ENCODE results near the gene FAM221A.

Gene FAM221A

GRCh38 chr7:23679898-23680413 lies at the start of gene FAM221A:
Gene FAM221A, plus strand, starts transcription at chr7:23680199. Its CDS starts 20 bp downstream, at chr7:23680219.
- no peaks in the 10 kb centered on the region for H3K9me3 ChIP-seq (ENCODE audit: control insufficient read depth in 1 of 2, low read length in 2 of 2)
- H3K27me3 ChIP-seq (ENCODE audit: control insufficient read depth in 1 of 2, insufficient read depth in 2 of 2, low read length in 2 of 2): no peaks in the 10 kb centered on the region
- H3K4me1 ChIP-seq (ENCODE audit: control insufficient read depth in 1 of 2, insufficient read depth in 2 of 2, low read length in 2 of 2): peaks cover 0 to 4% of the 10 kb centered on the region in 2 donors
- H3K4me3 ChIP-seq (ENCODE audit: low read depth in 1 of 2, low read length in 2 of 2): peak within 1 kb of the TSS; percentile 83 to 92
- peak within 1 kb of the TSS; percentile 78 to 81 for H3K9ac ChIP-seq (ENCODE audit: low read depth in 1 of 2, low read length in 2 of 2)
- no peaks in the 10 kb centered on the region for H3K36me3 ChIP-seq (ENCODE audit: control insufficient read depth in 1 of 2, insufficient read depth in 2 of 2, low read length in 2 of 2)
- peak within 1 kb of the TSS; percentile 82 for H3K27ac ChIP-seq (ENCODE audit: low read depth, low read length)

GRCh38 chr7:23633417-23633816 lies 46.6 kb upstream of the FAM221A start:
- no peak overlapping the region for H3K4me3 ChIP-seq (ENCODE audit: low read depth in 1 of 2, low read length in 2 of 2)
- no peak overlapping the region for H3K9ac ChIP-seq (ENCODE audit: low read depth in 1 of 2, low read length in 2 of 2)
- H3K36me3 ChIP-seq (ENCODE audit: control insufficient read depth in 1 of 2, insufficient read depth in 2 of 2, low read length in 2 of 2): peaks cover 0 to 4% of the 10 kb centered on the region in 2 donors
- no peaks in the 10 kb centered on the region for H3K9me3 ChIP-seq (ENCODE audit: control insufficient read depth in 1 of 2, low read length in 2 of 2)
- H3K27me3 ChIP-seq (ENCODE audit: control insufficient read depth in 1 of 2, insufficient read depth in 2 of 2, low read length in 2 of 2): no peaks in the 10 kb centered on the region
- no peak overlapping the region for H3K27ac ChIP-seq (ENCODE audit: low read depth, low read length)
- no peaks in the 10 kb centered on the region for H3K4me1 ChIP-seq (ENCODE audit: control insufficient read depth in 1 of 2, insufficient read depth in 2 of 2, low read length in 2 of 2)

- H3K9me3 ChIP-seq (ENCODE audit: control insufficient read depth in 1 of 2, low read length in 2 of 2): no peaks in the 10 kb centered on the region
- H3K4me1 ChIP-seq (ENCODE audit: control insufficient read depth in 1 of 2, insufficient read depth in 2 of 2, low read length in 2 of 2): no peaks in the 10 kb centered on the region
- H3K9ac ChIP-seq (ENCODE audit: low read depth in 1 of 2, low read length in 2 of 2): no peak overlapping the region
- H3K4me3 ChIP-seq (ENCODE audit: low read depth in 1 of 2, low read length in 2 of 2): no peak overlapping the region
- H3K36me3 ChIP-seq (ENCODE audit: control insufficient read depth in 1 of 2, insufficient read depth in 2 of 2, low read length in 2 of 2): no peaks in the 10 kb centered on the region
- no peaks in the 10 kb centered on the region for H3K27me3 ChIP-seq (ENCODE audit: control insufficient read depth in 1 of 2, insufficient read depth in 2 of 2, low read length in 2 of 2)
- no peak overlapping the region for H3K27ac ChIP-seq (ENCODE audit: low read depth, low read length)
Measured at GRCh38 chr7:23645822-23646221, 34.2 kb upstream of the FAM221A start.

- H3K4me1 ChIP-seq (ENCODE audit: control insufficient read depth in 1 of 2, insufficient read depth in 2 of 2, low read length in 2 of 2): no peaks in the 10 kb centered on the region
- H3K4me3 ChIP-seq (ENCODE audit: low read depth in 1 of 2, low read length in 2 of 2): no peak overlapping the region
- H3K27me3 ChIP-seq (ENCODE audit: control insufficient read depth in 1 of 2, insufficient read depth in 2 of 2, low read length in 2 of 2): no peaks in the 10 kb centered on the region
- no peak overlapping the region for H3K27ac ChIP-seq (ENCODE audit: low read depth, low read length)
- peaks cover 13 to 14% of the 10 kb centered on the region in 2 donors for H3K9me3 ChIP-seq (ENCODE audit: control insufficient read depth in 1 of 2, low read length in 2 of 2)
- H3K9ac ChIP-seq (ENCODE audit: low read depth in 1 of 2, low read length in 2 of 2): no peak overlapping the region
- H3K36me3 ChIP-seq (ENCODE audit: control insufficient read depth in 1 of 2, insufficient read depth in 2 of 2, low read length in 2 of 2): no peaks in the 10 kb centered on the region
Measured at GRCh38 chr7:23653942-23654341, 26.1 kb upstream of the FAM221A start.

GRCh38 chr7:23654508-23654907 lies 25.5 kb upstream of the FAM221A start:
- H3K4me3 ChIP-seq (ENCODE audit: low read depth in 1 of 2, low read length in 2 of 2): no peak overlapping the region
- peaks cover 15 to 16% of the 10 kb centered on the region in 2 donors for H3K9me3 ChIP-seq (ENCODE audit: control insufficient read depth in 1 of 2, low read length in 2 of 2)
- no peak overlapping the region for H3K27ac ChIP-seq (ENCODE audit: low read depth, low read length)
- H3K27me3 ChIP-seq (ENCODE audit: control insufficient read depth in 1 of 2, insufficient read depth in 2 of 2, low read length in 2 of 2): no peaks in the 10 kb centered on the region
- no peaks in the 10 kb centered on the region for H3K36me3 ChIP-seq (ENCODE audit: control insufficient read depth in 1 of 2, insufficient read depth in 2 of 2, low read length in 2 of 2)
- no peaks in the 10 kb centered on the region for H3K4me1 ChIP-seq (ENCODE audit: control insufficient read depth in 1 of 2, insufficient read depth in 2 of 2, low read length in 2 of 2)
- H3K9ac ChIP-seq (ENCODE audit: low read depth in 1 of 2, low read length in 2 of 2): no peak overlapping the region

- H3K36me3 ChIP-seq (ENCODE audit: control insufficient read depth in 1 of 2, insufficient read depth in 2 of 2, low read length in 2 of 2): no peaks in the 10 kb centered on the region
- no peaks in the 10 kb centered on the region for H3K27me3 ChIP-seq (ENCODE audit: control insufficient read depth in 1 of 2, insufficient read depth in 2 of 2, low read length in 2 of 2)
- no peaks in the 10 kb centered on the region for H3K4me1 ChIP-seq (ENCODE audit: control insufficient read depth in 1 of 2, insufficient read depth in 2 of 2, low read length in 2 of 2)
- H3K9ac ChIP-seq (ENCODE audit: low read depth in 1 of 2, low read length in 2 of 2): no peak overlapping the region
- no peak overlapping the region for H3K4me3 ChIP-seq (ENCODE audit: low read depth in 1 of 2, low read length in 2 of 2)
- H3K9me3 ChIP-seq (ENCODE audit: control insufficient read depth in 1 of 2, low read length in 2 of 2): peaks cover 15 to 16% of the 10 kb centered on the region in 2 donors
- H3K27ac ChIP-seq (ENCODE audit: low read depth, low read length): no peak overlapping the region
Measured at GRCh38 chr7:23655433-23655832, 24.6 kb upstream of the FAM221A start.

GRCh38 chr7:23658831-23659427 lies 21.1 kb upstream of the FAM221A start:
- no peaks in the 10 kb centered on the region for H3K36me3 ChIP-seq (ENCODE audit: control insufficient read depth in 1 of 2, insufficient read depth in 2 of 2, low read length in 2 of 2)
- H3K9ac ChIP-seq (ENCODE audit: low read depth in 1 of 2, low read length in 2 of 2): no peak overlapping the region
- H3K4me1 ChIP-seq (ENCODE audit: control insufficient read depth in 1 of 2, insufficient read depth in 2 of 2, low read length in 2 of 2): no peaks in the 10 kb centered on the region
- no peaks in the 10 kb centered on the region for H3K27me3 ChIP-seq (ENCODE audit: control insufficient read depth in 1 of 2, insufficient read depth in 2 of 2, low read length in 2 of 2)
- H3K9me3 ChIP-seq (ENCODE audit: control insufficient read depth in 1 of 2, low read length in 2 of 2): peaks cover 10 to 12% of the 10 kb centered on the region in 2 donors
- H3K4me3 ChIP-seq (ENCODE audit: low read depth in 1 of 2, low read length in 2 of 2): no peak overlapping the region
- no peak overlapping the region for H3K27ac ChIP-seq (ENCODE audit: low read depth, low read length)

- no peak overlapping the region for H3K27ac ChIP-seq (ENCODE audit: low read depth, low read length)
- no peaks in the 10 kb centered on the region for H3K4me1 ChIP-seq (ENCODE audit: control insufficient read depth in 1 of 2, insufficient read depth in 2 of 2, low read length in 2 of 2)
- no peak overlapping the region for H3K4me3 ChIP-seq (ENCODE audit: low read depth in 1 of 2, low read length in 2 of 2)
- H3K36me3 ChIP-seq (ENCODE audit: control insufficient read depth in 1 of 2, insufficient read depth in 2 of 2, low read length in 2 of 2): no peaks in the 10 kb centered on the region
- H3K9ac ChIP-seq (ENCODE audit: low read depth in 1 of 2, low read length in 2 of 2): no peak overlapping the region
- H3K27me3 ChIP-seq (ENCODE audit: control insufficient read depth in 1 of 2, insufficient read depth in 2 of 2, low read length in 2 of 2): no peaks in the 10 kb centered on the region
- H3K9me3 ChIP-seq (ENCODE audit: control insufficient read depth in 1 of 2, low read length in 2 of 2): peaks cover 3 to 5% of the 10 kb centered on the region in 2 donors
Measured at GRCh38 chr7:23661385-23661784, 18.6 kb upstream of the FAM221A start.

- Histone ChIP-seq H3K36me3 (ENCODE audit: control insufficient read depth in 1 of 2, insufficient read depth in 2 of 2, low read length in 2 of 2) (no peaks in the 10 kb centered on the region), H3K27ac (ENCODE audit: low read depth, low read length) (no peak overlapping the region)
Measured at GRCh38 chr7:23662124-23662983, 17.6 kb upstream of the FAM221A start.

GRCh38 chr7:23662984-23663313 lies 17.1 kb upstream of the FAM221A start:
- no peak overlapping the region for H3K9ac ChIP-seq (ENCODE audit: low read depth in 1 of 2, low read length in 2 of 2)

More at GRCh38 chr7:23662124-23662983, 17.6 kb upstream of the FAM221A start:
- Histone ChIP-seq H3K9ac (ENCODE audit: low read depth in 1 of 2, low read length in 2 of 2) (no peak overlapping the region), H3K4me1 (ENCODE audit: control insufficient read depth in 1 of 2, insufficient read depth in 2 of 2, low read length in 2 of 2) (no peaks in the 10 kb centered on the region), H3K9me3 (ENCODE audit: control insufficient read depth in 1 of 2, low read length in 2 of 2) (peaks cover 3 to 5% of the 10 kb centered on the region in 2 donors), H3K4me3 (ENCODE audit: low read depth in 1 of 2, low read length in 2 of 2) (no peak overlapping the region), H3K27me3 (ENCODE audit: control insufficient read depth in 1 of 2, insufficient read depth in 2 of 2, low read length in 2 of 2) (no peaks in the 10 kb centered on the region)

More at GRCh38 chr7:23662984-23663313, 17.1 kb upstream of the FAM221A start:
- Histone ChIP-seq H3K36me3 (ENCODE audit: control insufficient read depth in 1 of 2, insufficient read depth in 2 of 2, low read length in 2 of 2) (no peaks in the 10 kb centered on the region), H3K4me3 (ENCODE audit: low read depth in 1 of 2, low read length in 2 of 2) (no peak overlapping the region), H3K9me3 (ENCODE audit: control insufficient read depth in 1 of 2, low read length in 2 of 2) (peaks cover 3 to 5% of the 10 kb centered on the region in 2 donors), H3K4me1 (ENCODE audit: control insufficient read depth in 1 of 2, insufficient read depth in 2 of 2, low read length in 2 of 2) (no peaks in the 10 kb centered on the region), H3K27me3 (ENCODE audit: control insufficient read depth in 1 of 2, insufficient read depth in 2 of 2, low read length in 2 of 2) (no peaks in the 10 kb centered on the region), H3K27ac (ENCODE audit: low read depth, low read length) (no peak overlapping the region)
